Smooth muscle cell (in vitro differentiated cells): ENCODE measurements around the gene EIF2S3. TPM values are rescaled to one million over a fixed set of nuclear protein-coding genes. Genes with fewer than 3 reads are reported as not detected.

Source experiments
- DNase-seq: peaks from one replicate; lab custom pipeline; 2025; ENCODE audit not compliant: unreplicated experiment; lab: John Stamatoyannopoulos, UW
- H2AFZ ChIP-seq: fragments of 200-600 bp; sonication (generic); 2 replicates; pipeline ENCODE4 v1.6.0; 2016; ENCODE audit warnings: antibody characterized with exemption, low read depth, mild to moderate bottlenecking
- H3F3A ChIP-seq: fragments of 200-600 bp; sonication (generic); 2 replicates; pipeline ENCODE4 v1.6.0; 2017; ENCODE audit warnings: antibody characterized with exemption, low read depth
- H3K27ac ChIP-seq: fragments of 200-600 bp; sonication (generic); 2 replicates; pipeline ENCODE4 v1.5.1; 2016; ENCODE audit warnings: low read depth, mild to moderate bottlenecking
- H3K27me3 ChIP-seq: fragments of 200-600 bp; sonication (generic); 2 replicates; pipeline ENCODE4 v1.6.1; 2016; ENCODE audit warnings: low read depth, mild to moderate bottlenecking
- H3K36me3 ChIP-seq: fragments of 200-600 bp; sonication (generic); 2 replicates; pipeline ENCODE4 v1.5.1; 2016; ENCODE audit warnings: low read depth
- H3K4me1 ChIP-seq: fragments of 200-600 bp; sonication (generic); 2 replicates; pipeline ENCODE4 v1.5.1; 2016; ENCODE audit warnings: low read depth
- H3K4me2 ChIP-seq: fragments of 200-600 bp; sonication (generic); 2 replicates; pipeline ENCODE4 v1.6.0; 2016; ENCODE audit warnings: mild to moderate bottlenecking
- H3K4me3 ChIP-seq: fragments of 200-600 bp; sonication (generic); 2 replicates; pipeline ENCODE4 v1.5.1; 2016; ENCODE audit warnings: mild to moderate bottlenecking
- H3K79me2 ChIP-seq: fragments of 200-600 bp; sonication (generic); 2 replicates; pipeline ENCODE4 v1.6.0; 2016; ENCODE audit warnings: low read depth, mild to moderate bottlenecking
- H3K9ac ChIP-seq: fragments of 200-600 bp; sonication (generic); 2 replicates; pipeline ENCODE4 v1.6.0; 2016; ENCODE audit warnings: low read depth
- H3K9me3 ChIP-seq: fragments of 200-600 bp; sonication (generic); replicated peaks from 2 replicates; pipeline ENCODE4 v1.5.1; 2016; ENCODE audit warnings: low read depth
- H4K20me1 ChIP-seq: fragments of 200-600 bp; sonication (generic); 2 replicates; pipeline ENCODE4 v1.6.0; 2016; ENCODE audit warnings: low read depth
- CTCF ChIP-seq: fragments of 200-600 bp; sonication (generic); IDR thresholded peaks from 2 replicates; pipeline ENCODE4 v1.5.1; 2017; ENCODE audit warnings: borderline replicate concordance, mild to moderate bottlenecking, antibody characterized with exemption; ENCODE audit not compliant: insufficient read depth, poor library complexity, severe bottlenecking
- WGBS: methylation state at CpG from one replicate; pipeline ENCODE4 v1.1.7; 2016; ENCODE audit warnings: low lambda C conversion rate; 5-methylcytosine and 5-hydroxymethylcytosine counted together
- polyA plus RNA-seq: library from polyadenylated mRNA; unstranded; fragments of >200 nt; fragmentation: Nextera tagmentation; extraction: Ambion mirVana; gene quantifications from 2 replicates; pipeline ENCODE4 v1.2.1, GENCODE V29; 2016
- total RNA-seq: library from RNA; depleted of rRNA; stranded (reverse); fragments of >200 nt; gene quantifications from 2 replicates; pipeline ENCODE4 v1.2.3, GENCODE V29; 2014

The EIF2S3 gene
- 226 and 240 TPM in 2 replicates for total RNA-seq
- 54.0 and 62.6 TPM in 2 replicates for polyA plus RNA-seq

- WGBS: under 1% methylated on average over 57 of the region's 57 CpGs
Observed at GRCh38 chrX:24054182-24055042, at the start of gene EIF2S3. EIF2S3 (plus strand) TSS chrX:24054956; CDS start chrX:24054969, 13 bp downstream.

GRCh38 chrX:24005028-24005427, 49.7 kb upstream of the EIF2S3 start:
- TF ChIP-seq CTCF: no peak
- no peak overlapping the region for H3K27ac ChIP-seq
- H3K36me3 ChIP-seq: peaks cover 16% of the 10 kb centered on the region
- H3F3A ChIP-seq: no peaks in the 10 kb centered on the region
- H2AFZ ChIP-seq: no peak overlapping the region
- peaks cover 61% of the 10 kb centered on the region for H4K20me1 ChIP-seq
- WGBS: 93% methylated on average over 1 of the region's 1 CpG
- H3K4me2 ChIP-seq: no peak overlapping the region
- H3K9ac ChIP-seq: no peak overlapping the region
- H3K4me1 ChIP-seq: no peaks in the 10 kb centered on the region
- DNase-seq: no peak
- no peak overlapping the region for H3K4me3 ChIP-seq
- no peaks in the 10 kb centered on the region for H3K9me3 ChIP-seq
- peaks cover 76% of the 10 kb centered on the region for H3K79me2 ChIP-seq
- no peaks in the 10 kb centered on the region for H3K27me3 ChIP-seq

More at GRCh38 chrX:24054182-24055042, at the start of gene EIF2S3:
- Histone ChIP-seq H3K4me1 (peaks cover 4% of the 10 kb centered on the region), H3K9me3 (no peaks in the 10 kb centered on the region), H3K27ac (no peak within 1 kb of the TSS), H2AFZ (peak within 1 kb of the TSS; percentile 77), H3K36me3 (peaks cover 17% of the 10 kb centered on the region), H3K9ac (no peak within 1 kb of the TSS), H3K79me2 (no peaks in the 10 kb centered on the region), H3K27me3 (no peaks in the 10 kb centered on the region), H3K4me3 (no peak within 1 kb of the TSS), H4K20me1 (peaks cover 9% of the 10 kb centered on the region), H3K4me2 (no peak within 1 kb of the TSS), H3F3A (no peaks in the 10 kb centered on the region)
- peak; percentile 97 for DNase-seq
- TF ChIP-seq CTCF: peak; percentile 60

- H3K9me3 ChIP-seq: no peaks in the 10 kb centered on the region
- 94% methylated on average over 9 of the region's 9 CpGs for WGBS
Observed at GRCh38 chrX:24005867-24006266, 48.9 kb upstream of the EIF2S3 start.

More at GRCh38 chrX:24005867-24006266, 48.9 kb upstream of the EIF2S3 start:
- H3K9ac ChIP-seq: no peak overlapping the region
- no peak overlapping the region for H3K27ac ChIP-seq
- no peak overlapping the region for H3K4me3 ChIP-seq
- H2AFZ ChIP-seq: no peak overlapping the region
- no peaks in the 10 kb centered on the region for H3F3A ChIP-seq
- no peak for TF ChIP-seq CTCF
- peaks cover 77% of the 10 kb centered on the region for H3K79me2 ChIP-seq
- no peak overlapping the region for H3K4me2 ChIP-seq
- no peaks in the 10 kb centered on the region for H3K4me1 ChIP-seq
- H3K36me3 ChIP-seq: peaks cover 15% of the 10 kb centered on the region
- no peaks in the 10 kb centered on the region for H3K27me3 ChIP-seq
- no peak for DNase-seq
- H4K20me1 ChIP-seq: peaks cover 65% of the 10 kb centered on the region
